ACHN (cell line): ENCODE data around the gene RPL26.
"Not testable (repeated sequence)": the region's sequence is repeated elsewhere in the genome, so short reads cannot be mapped to it uniquely, and the experiment has no call there.

Experiments
- DNase-seq: peaks from one replicate; pipeline ENCODE4 v3.0.0-alpha.2; 2015
- in situ Hi-C: cut with HindIII; loops from 2 replicates; pipeline ENCODE4 v1.10.0; 2017; ENCODE audit warnings: low sequenced_read_pairs, low pct_ligation_motif_present, low pct_unique_long_range_greater_than_20kb

Gene RPL26

GRCh38 chr17:8401107-8401506 is 18.1 kb upstream of the RPL26 start:
- in situ Hi-C loops = no loop called here
- no peak for DNase-seq

GRCh38 chr17:8398980-8399379 is 16.0 kb upstream of the RPL26 start:
- in situ Hi-C loops = no loop called here
- no peak for DNase-seq

GRCh38 chr17:8397636-8398035 is 14.6 kb upstream of the RPL26 start, which contains the start of gene RNF222:
Gene RNF222, minus strand, starts transcription at chr17:8397827. Its CDS starts 4,366 bp downstream, at chr17:8393461.
- no peak for DNase-seq
- in situ Hi-C loops = no loop called here

- DNase-seq, in situ Hi-C loops: not testable (repeated sequence)
Measured at GRCh38 chr17:8394497-8394896, 11.5 kb upstream of the RPL26 start.

- DNase-seq = no peak
- in situ Hi-C loops = no loop called here
Measured at GRCh38 chr17:8393470-8394231, 10.7 kb upstream of the RPL26 start.

- DNase-seq = no peak
- in situ Hi-C loops = no loop called here
Measured at GRCh38 chr17:8392674-8393469, 9.9 kb upstream of the RPL26 start.

- in situ Hi-C loops = no loop called here
Measured at GRCh38 chr17:8392274-8392673, 9.3 kb upstream of the RPL26 start.

GRCh38 chr17:8391711-8392110 is 8.7 kb upstream of the RPL26 start:
- in situ Hi-C loops = no loop called here
- DNase-seq = no peak

More at GRCh38 chr17:8392274-8392673, 9.3 kb upstream of the RPL26 start:
- no peak for DNase-seq

- in situ Hi-C loops = no loop called here
- DNase-seq = no peak
Measured at GRCh38 chr17:8387914-8388651, 5.1 kb upstream of the RPL26 start.

- no peak for DNase-seq
- in situ Hi-C loops = no loop called here
Measured at GRCh38 chr17:8386841-8387240, 3.8 kb upstream of the RPL26 start.

- in situ Hi-C loops = no loop called here
- peak; percentile 95 for DNase-seq
Measured at GRCh38 chr17:8384801-8385378, 1.9 kb upstream of the RPL26 start.

GRCh38 chr17:8382880-8383142 is 182 bp downstream of the RPL26 start:
- DNase-seq = no peak
- in situ Hi-C loops = no loop called here

GRCh38 chr17:8382052-8382879 is 727 bp downstream of the RPL26 start:
- in situ Hi-C loops = no loop called here
- peak; percentile 24 for DNase-seq

GRCh38 chr17:8380049-8380448 is 2.9 kb downstream of the RPL26 start:
- in situ Hi-C loops = no loop called here
- DNase-seq = no peak

- DNase-seq, in situ Hi-C loops: not testable (repeated sequence)
Measured at GRCh38 chr17:8378117-8378516, 4.9 kb downstream of the RPL26 start.

- no peak for DNase-seq
Measured at GRCh38 chr17:8377422-8377821, 5.6 kb downstream of the RPL26 start.

GRCh38 chr17:8376271-8377067 is 6.5 kb downstream of the RPL26 start, which contains the start of gene KRABD2:
Gene KRABD2, minus strand, starts transcription at chr17:8376704.
- in situ Hi-C loops = no loop called here
- peak; percentile 91 for DNase-seq

More at GRCh38 chr17:8377422-8377821, 5.6 kb downstream of the RPL26 start:
- in situ Hi-C loops = no loop called here
